ENCODE results near the gene NR0B1. TPM values are rescaled to one million over a fixed set of nuclear protein-coding genes. Genes with fewer than 3 reads are reported as not detected.

NR0B1 gene
- total and polyA plus RNA-seq, 2 experiments from 2014 or later = 0.26 to 0.45 TPM

- H3K9me2 ChIP-seq (ENCODE audit: insufficient read depth) = no peaks in the 10 kb centered on the region
- H4K20me1 ChIP-seq (replicated peaks; ENCODE audit: insufficient read depth) = no peaks in the 10 kb centered on the region
- Mint-ChIP-seq H3K9me3 (no peaks in the 10 kb centered on the region), H3K27ac (no peak overlapping the region), H3K4me1 (no peaks in the 10 kb centered on the region; the same call in 2 of the 3 replicates), H3K36me3 (ENCODE audit: low read depth) (no peaks in the 10 kb centered on the region), H3K4me3 (no peak overlapping the region), H3K27me3 (ENCODE audit: insufficient read depth, low read depth, poor library complexity) (no peaks in the 10 kb centered on the region)
- TF ChIP-seq EZH2phosphoT487 (IDR thresholded peaks at IDR 0.05; ENCODE audit: unreplicated experiment) (no peak), JUNB (IDR thresholded peaks at IDR 0.05; ENCODE audit: unreplicated experiment) (no peak), ZNF114 (CRISPR knock-in tag; IDR thresholded peaks at IDR 0.05) (no peak), ZNF462 (CRISPR knock-in tag; IDR thresholded peaks at IDR 0.05) (no peak), EZH2 (IDR thresholded peaks at IDR 0.05; ENCODE audit: low read depth, unreplicated experiment) (no peak), REST (IDR thresholded peaks at IDR 0.05; ENCODE audit: unreplicated experiment) (no peak), CTCF (conservative IDR thresholded peaks at IDR 0.05; ENCODE audit: low read depth in 2 of 2) (no peak), CREB1 (CRISPR knock-in tag; IDR thresholded peaks at IDR 0.05; ENCODE audit: low read depth) (no peak), ETS1 (IDR thresholded peaks at IDR 0.05) (no peak), STAT1 (IDR thresholded peaks at IDR 0.05; ENCODE audit: unreplicated experiment) (no peak)
- no peaks in the 10 kb centered on the region for H3K4me1 ChIP-seq (ENCODE audit: insufficient read depth)
- H3K27me3 ChIP-seq (ENCODE audit: insufficient read depth) = no peaks in the 10 kb centered on the region
- no peaks in the 10 kb centered on the region for H3K36me3 ChIP-seq (ENCODE audit: insufficient read depth)
- ATAC-seq (no peak), DNase-seq (ENCODE audit: low spot score) (no peak)
- H3K27ac ChIP-seq (ENCODE audit: low read depth) = no peak overlapping the region
- no peaks in the 10 kb centered on the region for H3K79me2 ChIP-seq (replicated peaks; ENCODE audit: insufficient read depth)
- H3K4me2 ChIP-seq = no peak overlapping the region
- H3K4me3 ChIP-seq = no peak overlapping the region
- H2AFZ ChIP-seq = no peak overlapping the region
- H3F3A ChIP-seq (replicated peaks; ENCODE audit: low read depth) = no peaks in the 10 kb centered on the region
These were observed 28.8 kb downstream of the NR0B1 start for GRCh38 chrX:30280428-30280827.

All from GM23338 (cell line).